ENCODE measurements around the gene PNKP. TPM values are rescaled to one million over a fixed set of nuclear protein-coding genes. Genes with fewer than 3 reads are reported as not detected.
"Not testable (repeated sequence)": the region's sequence is repeated elsewhere in the genome, so short reads cannot be mapped to it uniquely, and the experiment has no call there.

The PNKP gene
- total RNA-seq, 4 donors from 2014 or later: 33.9 to 69.7 (median 50.2) TPM

GRCh38 chr19:49829200-49829599, 38.2 kb downstream of the PNKP start:
- no peak for TF ChIP-seq CTCF (IDR thresholded peaks at IDR 0.05)
- DNase-seq (ENCODE audit: low spot score) (no peak), ATAC-seq (ENCODE audit: low FRiP score) (no peak)

GRCh38 chr19:49827034-49827433, 40.3 kb downstream of the PNKP start:
- DNase-seq (ENCODE audit: low spot score) (no peak), ATAC-seq (ENCODE audit: low FRiP score) (no peak)
- TF ChIP-seq CTCF (IDR thresholded peaks at IDR 0.05): no peak

- DNase-seq (ENCODE audit: low spot score): no peak
- ATAC-seq (ENCODE audit: low FRiP score): no peak
- TF ChIP-seq CTCF (IDR thresholded peaks at IDR 0.05): no peak
Observed at GRCh38 chr19:49824662-49825061, 42.7 kb downstream of the PNKP start.

- DNase-seq (ENCODE audit: low spot score): no peak
- no peak for TF ChIP-seq CTCF (IDR thresholded peaks at IDR 0.05)
- no peak for ATAC-seq (ENCODE audit: low FRiP score)
Observed at GRCh38 chr19:49823472-49823871, 43.9 kb downstream of the PNKP start.

GRCh38 chr19:49820125-49820524, 47.3 kb downstream of the PNKP start:
- ATAC-seq (ENCODE audit: low FRiP score) (no peak), DNase-seq (ENCODE audit: low spot score) (no peak)
- TF ChIP-seq CTCF (IDR thresholded peaks at IDR 0.05): no peak

GRCh38 chr19:49819452-49820115, 47.8 kb downstream of the PNKP start:
- ATAC-seq (ENCODE audit: low FRiP score): not testable (repeated sequence)

GRCh38 chr19:49818649-49819370, 48.6 kb downstream of the PNKP start:
- ATAC-seq (ENCODE audit: low FRiP score) (no peak), DNase-seq (ENCODE audit: low spot score) (no peak)
- TF ChIP-seq CTCF (IDR thresholded peaks at IDR 0.05): no peak

More at GRCh38 chr19:49819452-49820115, 47.8 kb downstream of the PNKP start:
- not testable (repeated sequence) for DNase-seq (ENCODE audit: low spot score)
